ENCODE data around the gene KIRREL3.

The KIRREL3 gene

GRCh38 chr11:126548581-126549550 is 451.7 kb downstream of the KIRREL3 start:
- DNase-seq, result no peak

GRCh38 chr11:126547691-126548090 is 452.9 kb downstream of the KIRREL3 start:
- no peak for DNase-seq

GRCh38 chr11:126547161-126547560 is 453.4 kb downstream of the KIRREL3 start:
- DNase-seq, result no peak

- DNase-seq, result no peak
Measured at GRCh38 chr11:126546694-126547093, 453.9 kb downstream of the KIRREL3 start.

- no peak for DNase-seq
Measured at GRCh38 chr11:126546191-126546590, 454.4 kb downstream of the KIRREL3 start.

- DNase-seq, result no peak
Measured at GRCh38 chr11:126545057-126545555, 455.5 kb downstream of the KIRREL3 start.

GRCh38 chr11:126544108-126545056 is 456.2 kb downstream of the KIRREL3 start:
- DNase-seq, result no peak

GRCh38 chr11:126543691-126544090 is 456.9 kb downstream of the KIRREL3 start:
- no peak for DNase-seq

GRCh38 chr11:126542334-126543015 is 458.1 kb downstream of the KIRREL3 start:
- no peak for DNase-seq

- DNase-seq, result no peak
Measured at GRCh38 chr11:126538071-126538470, 462.5 kb downstream of the KIRREL3 start.

- no peak for DNase-seq
Measured at GRCh38 chr11:126537492-126537891, 463.1 kb downstream of the KIRREL3 start.

GRCh38 chr11:126534141-126534805 is 466.3 kb downstream of the KIRREL3 start:
- DNase-seq, result no peak

GRCh38 chr11:126533560-126533959 is 467.0 kb downstream of the KIRREL3 start:
- DNase-seq, result no peak

- no peak for DNase-seq
Measured at GRCh38 chr11:126530416-126530815, 470.2 kb downstream of the KIRREL3 start.

- DNase-seq, result no peak
Measured at GRCh38 chr11:126529037-126529436, 471.5 kb downstream of the KIRREL3 start.

- no peak for DNase-seq
Measured at GRCh38 chr11:126528075-126528474, 472.5 kb downstream of the KIRREL3 start.

GRCh38 chr11:126527651-126528050 is 472.9 kb downstream of the KIRREL3 start:
- no peak for DNase-seq

GRCh38 chr11:126526471-126526870 is 474.1 kb downstream of the KIRREL3 start:
- no peak for DNase-seq

- no peak for DNase-seq
Measured at GRCh38 chr11:126525702-126526101, 474.9 kb downstream of the KIRREL3 start.

GRCh38 chr11:126525216-126525615 is 475.4 kb downstream of the KIRREL3 start:
- DNase-seq, result no peak

GRCh38 chr11:126523441-126524205 is 476.9 kb downstream of the KIRREL3 start:
- DNase-seq, result no peak
